ENCODE measurements around the gene TCP11L2.
"Not testable (repeated sequence)": the region's sequence is repeated elsewhere in the genome, so short reads cannot be mapped to it uniquely, and the experiment has no call there.

The TCP11L2 gene

DNA sequence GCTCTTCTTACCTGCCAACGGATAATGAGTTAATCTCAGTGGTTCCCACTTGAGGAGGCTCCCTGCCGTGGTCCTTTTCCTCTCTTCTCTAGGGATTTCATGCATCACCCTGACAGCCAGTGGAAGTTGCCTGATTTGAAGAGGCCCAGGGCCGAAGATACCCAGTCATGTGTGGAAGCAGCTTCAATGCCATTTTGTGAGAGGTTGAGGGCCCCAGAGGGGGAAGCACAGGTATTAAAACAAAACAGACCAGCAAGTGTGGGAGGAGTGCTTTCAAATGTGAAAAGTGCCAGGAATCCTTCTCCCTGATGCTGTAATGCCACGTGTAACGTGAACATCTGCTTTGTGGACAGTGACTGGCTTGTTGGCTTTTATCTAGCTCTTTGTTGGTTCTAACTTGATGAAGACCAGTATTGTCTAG, 1.5 kb downstream of the TCP11L2 start:
- Histone ChIP-seq H3K4me1 (ENCODE audit: control insufficient read depth in 1 of 2, insufficient read depth in 2 of 2, low read length in 2 of 2) (peaks cover 22 to 29% of the 10 kb centered on the region in 2 donors), H3K9me3 (ENCODE audit: control insufficient read depth in 1 of 2, low read length in 2 of 2) (no peaks in the 10 kb centered on the region), H3K27me3 (ENCODE audit: control insufficient read depth in 1 of 2, insufficient read depth in 2 of 2, low read length in 2 of 2) (no peaks in the 10 kb centered on the region), H3K27ac (ENCODE audit: low read depth, low read length) (no peak overlapping the region), H3K9ac (ENCODE audit: low read depth in 1 of 2, low read length in 2 of 2) (peak overlapping the region; percentile 7 to 84), H3K4me3 (ENCODE audit: low read depth in 1 of 2, low read length in 2 of 2) (peak overlapping the region; percentile 91 to 97), H3K36me3 (ENCODE audit: control insufficient read depth in 1 of 2, insufficient read depth in 2 of 2, low read length in 2 of 2) (no peaks in the 10 kb centered on the region)

GRCh38 chr12:106304797-106305196, 2.3 kb downstream of the TCP11L2 start:
- H3K9me3 ChIP-seq (ENCODE audit: control insufficient read depth in 1 of 2, low read length in 2 of 2), result no peaks in the 10 kb centered on the region
- no peak overlapping the region for H3K4me3 ChIP-seq (ENCODE audit: low read depth in 1 of 2, low read length in 2 of 2)
- H3K4me1 ChIP-seq (ENCODE audit: control insufficient read depth in 1 of 2, insufficient read depth in 2 of 2, low read length in 2 of 2), result peaks cover 22 to 29% of the 10 kb centered on the region in 2 donors
- no peak overlapping the region for H3K27ac ChIP-seq (ENCODE audit: low read depth, low read length)
- H3K36me3 ChIP-seq (ENCODE audit: control insufficient read depth in 1 of 2, insufficient read depth in 2 of 2, low read length in 2 of 2), result no peaks in the 10 kb centered on the region
- no peaks in the 10 kb centered on the region for H3K27me3 ChIP-seq (ENCODE audit: control insufficient read depth in 1 of 2, insufficient read depth in 2 of 2, low read length in 2 of 2)
- H3K9ac ChIP-seq (ENCODE audit: low read depth in 1 of 2, low read length in 2 of 2), result no peak overlapping the region

DNA sequence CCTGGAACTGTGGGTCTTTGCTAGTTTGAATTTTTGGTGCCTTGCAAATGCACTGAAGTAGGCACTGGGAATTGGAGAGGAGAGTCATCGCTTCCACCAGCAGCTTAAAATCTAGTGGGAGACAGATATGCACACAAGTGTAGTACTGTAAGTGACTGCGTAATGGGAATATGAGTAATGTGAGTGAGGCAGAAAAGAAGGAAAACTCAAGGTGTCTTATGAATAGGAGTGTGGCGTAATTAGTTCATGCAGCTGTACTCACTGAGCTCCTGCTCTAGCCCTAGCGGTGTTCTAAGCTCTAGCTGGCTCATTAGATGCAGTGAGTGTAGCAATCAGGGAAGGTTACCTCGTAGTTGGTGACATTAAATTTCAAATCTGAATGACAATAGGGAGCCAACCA, 2.8 kb downstream of the TCP11L2 start:
- no peaks in the 10 kb centered on the region for H3K36me3 ChIP-seq (ENCODE audit: control insufficient read depth in 1 of 2, insufficient read depth in 2 of 2, low read length in 2 of 2)
- H3K27ac ChIP-seq (ENCODE audit: low read depth, low read length), result no peak overlapping the region
- no peaks in the 10 kb centered on the region for H3K27me3 ChIP-seq (ENCODE audit: control insufficient read depth in 1 of 2, insufficient read depth in 2 of 2, low read length in 2 of 2)
- H3K4me3 ChIP-seq (ENCODE audit: low read depth in 1 of 2, low read length in 2 of 2), result no peak overlapping the region
- H3K9ac ChIP-seq (ENCODE audit: low read depth in 1 of 2, low read length in 2 of 2), result no peak overlapping the region
- H3K4me1 ChIP-seq (ENCODE audit: control insufficient read depth in 1 of 2, insufficient read depth in 2 of 2, low read length in 2 of 2), result peaks cover 22 to 29% of the 10 kb centered on the region in 2 donors
- H3K9me3 ChIP-seq (ENCODE audit: control insufficient read depth in 1 of 2, low read length in 2 of 2), result no peaks in the 10 kb centered on the region

GRCh38 chr12:106307181-106307580, 4.6 kb downstream of the TCP11L2 start:
- Histone ChIP-seq H3K9me3 (ENCODE audit: control insufficient read depth in 1 of 2, low read length in 2 of 2) (no peaks in the 10 kb centered on the region), H3K9ac (ENCODE audit: low read depth in 1 of 2, low read length in 2 of 2) (no peak overlapping the region), H3K27ac (ENCODE audit: low read depth, low read length) (no peak overlapping the region), H3K36me3 (ENCODE audit: control insufficient read depth in 1 of 2, insufficient read depth in 2 of 2, low read length in 2 of 2) (no peaks in the 10 kb centered on the region), H3K27me3 (ENCODE audit: control insufficient read depth in 1 of 2, insufficient read depth in 2 of 2, low read length in 2 of 2) (no peaks in the 10 kb centered on the region), H3K4me1 (ENCODE audit: control insufficient read depth in 1 of 2, insufficient read depth in 2 of 2, low read length in 2 of 2) (peaks cover 17 to 23% of the 10 kb centered on the region in 2 donors), H3K4me3 (ENCODE audit: low read depth in 1 of 2, low read length in 2 of 2) (no peak overlapping the region)

DNA sequence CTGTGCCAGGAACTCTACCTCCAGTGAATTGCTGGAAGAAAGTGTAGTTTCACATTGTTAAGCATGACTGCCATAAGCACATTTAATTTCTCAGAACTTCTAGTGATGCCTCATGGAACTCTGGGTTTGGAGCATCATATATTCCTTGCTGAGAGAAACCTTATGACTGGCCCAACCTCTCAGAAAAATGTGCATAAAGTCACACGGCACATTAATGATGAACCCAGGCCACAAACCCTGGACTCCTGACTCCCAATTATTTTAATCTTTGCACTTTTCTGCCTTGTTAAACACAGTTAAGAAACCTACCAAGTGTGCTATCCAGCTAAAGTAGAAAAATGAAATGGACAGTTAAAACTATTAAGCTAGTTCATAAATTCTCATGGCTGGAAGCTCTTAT, 5.6 kb downstream of the TCP11L2 start:
- Histone ChIP-seq H3K9ac (ENCODE audit: low read depth in 1 of 2, low read length in 2 of 2) (no peak overlapping the region), H3K27ac (ENCODE audit: low read depth, low read length) (no peak overlapping the region), H3K9me3 (ENCODE audit: control insufficient read depth in 1 of 2, low read length in 2 of 2) (no peaks in the 10 kb centered on the region), H3K4me1 (ENCODE audit: control insufficient read depth in 1 of 2, insufficient read depth in 2 of 2, low read length in 2 of 2) (peaks cover 17 to 23% of the 10 kb centered on the region in 2 donors), H3K27me3 (ENCODE audit: control insufficient read depth in 1 of 2, insufficient read depth in 2 of 2, low read length in 2 of 2) (no peaks in the 10 kb centered on the region), H3K36me3 (ENCODE audit: control insufficient read depth in 1 of 2, insufficient read depth in 2 of 2, low read length in 2 of 2) (no peaks in the 10 kb centered on the region), H3K4me3 (ENCODE audit: low read depth in 1 of 2, low read length in 2 of 2) (no peak overlapping the region)

- no peak overlapping the region for H3K4me3 ChIP-seq (ENCODE audit: low read depth in 1 of 2, low read length in 2 of 2)
- no peak overlapping the region for H3K27ac ChIP-seq (ENCODE audit: low read depth, low read length)
- no peaks in the 10 kb centered on the region for H3K9me3 ChIP-seq (ENCODE audit: control insufficient read depth in 1 of 2, low read length in 2 of 2)
- peaks cover 17 to 21% of the 10 kb centered on the region in 2 donors for H3K4me1 ChIP-seq (ENCODE audit: control insufficient read depth in 1 of 2, insufficient read depth in 2 of 2, low read length in 2 of 2)
- no peaks in the 10 kb centered on the region for H3K27me3 ChIP-seq (ENCODE audit: control insufficient read depth in 1 of 2, insufficient read depth in 2 of 2, low read length in 2 of 2)
- no peaks in the 10 kb centered on the region for H3K36me3 ChIP-seq (ENCODE audit: control insufficient read depth in 1 of 2, insufficient read depth in 2 of 2, low read length in 2 of 2)
- H3K9ac ChIP-seq (ENCODE audit: low read depth in 1 of 2, low read length in 2 of 2), result no peak overlapping the region
Observed at GRCh38 chr12:106308611-106309010, 6.1 kb downstream of the TCP11L2 start.

DNA sequence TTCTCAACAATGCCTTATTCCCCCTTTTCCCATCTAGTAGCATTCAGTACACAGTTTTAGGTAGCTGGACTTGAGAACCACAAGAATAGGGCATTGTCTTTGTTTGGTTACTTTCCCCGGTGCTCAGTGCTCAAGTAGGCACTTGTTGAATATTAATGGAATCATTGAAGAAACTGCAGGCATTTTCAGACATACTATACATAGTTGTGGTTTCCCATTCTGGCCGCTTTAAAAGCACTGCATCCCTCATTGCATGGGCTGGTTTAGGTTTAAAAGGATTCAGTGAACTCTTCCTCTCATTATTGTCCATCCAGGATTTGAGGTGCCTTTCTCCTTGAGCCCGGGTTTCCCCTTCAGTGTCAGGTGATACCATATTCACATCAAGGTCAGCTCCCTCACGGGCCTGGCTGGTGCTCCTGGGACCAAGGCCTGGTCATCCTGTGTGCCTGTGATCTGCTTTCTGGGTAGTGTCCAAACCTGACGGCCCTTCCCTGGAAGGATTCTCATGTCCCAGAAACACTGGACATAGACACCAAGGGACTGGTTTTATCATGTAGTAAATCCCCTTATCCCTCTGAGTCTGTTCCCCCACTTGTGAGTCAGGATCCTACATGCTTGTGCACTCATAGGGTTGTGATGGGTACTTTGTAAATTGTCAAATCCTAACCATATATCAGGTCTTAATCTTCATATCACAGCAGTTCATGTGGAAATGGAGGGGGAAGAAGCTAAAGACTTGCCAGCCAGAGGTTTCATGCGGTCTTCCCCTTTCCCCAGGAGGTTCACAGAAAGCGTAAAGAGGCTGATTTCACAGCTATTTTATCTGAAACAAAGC, 7.4 kb downstream of the TCP11L2 start:
- Histone ChIP-seq H3K4me1 (ENCODE audit: control insufficient read depth in 1 of 2, insufficient read depth in 2 of 2, low read length in 2 of 2) (peaks cover 11 to 13% of the 10 kb centered on the region in 2 donors), H3K27ac (ENCODE audit: low read depth, low read length) (no peak overlapping the region), H3K4me3 (ENCODE audit: low read depth in 1 of 2, low read length in 2 of 2) (no peak overlapping the region), H3K9me3 (ENCODE audit: control insufficient read depth in 1 of 2, low read length in 2 of 2) (no peaks in the 10 kb centered on the region), H3K9ac (ENCODE audit: low read depth in 1 of 2, low read length in 2 of 2) (no peak overlapping the region), H3K27me3 (ENCODE audit: control insufficient read depth in 1 of 2, insufficient read depth in 2 of 2, low read length in 2 of 2) (no peaks in the 10 kb centered on the region), H3K36me3 (ENCODE audit: control insufficient read depth in 1 of 2, insufficient read depth in 2 of 2, low read length in 2 of 2) (peaks cover 0 to 6% of the 10 kb centered on the region in 2 donors)

- Histone ChIP-seq H3K27me3 (ENCODE audit: control insufficient read depth in 1 of 2, insufficient read depth in 2 of 2, low read length in 2 of 2) (no peaks in the 10 kb centered on the region), H3K27ac (ENCODE audit: low read depth, low read length) (no peak overlapping the region), H3K9me3 (ENCODE audit: control insufficient read depth in 1 of 2, low read length in 2 of 2) (no peaks in the 10 kb centered on the region), H3K36me3 (ENCODE audit: control insufficient read depth in 1 of 2, insufficient read depth in 2 of 2, low read length in 2 of 2) (peaks cover 0 to 10% of the 10 kb centered on the region in 2 donors), H3K9ac (ENCODE audit: low read depth in 1 of 2, low read length in 2 of 2) (no peak overlapping the region), H3K4me3 (ENCODE audit: low read depth in 1 of 2, low read length in 2 of 2) (no peak overlapping the region), H3K4me1 (ENCODE audit: control insufficient read depth in 1 of 2, insufficient read depth in 2 of 2, low read length in 2 of 2) (peaks cover 11 to 13% of the 10 kb centered on the region in 2 donors)
Observed at GRCh38 chr12:106310687-106311086, 8.2 kb downstream of the TCP11L2 start.

DNA sequence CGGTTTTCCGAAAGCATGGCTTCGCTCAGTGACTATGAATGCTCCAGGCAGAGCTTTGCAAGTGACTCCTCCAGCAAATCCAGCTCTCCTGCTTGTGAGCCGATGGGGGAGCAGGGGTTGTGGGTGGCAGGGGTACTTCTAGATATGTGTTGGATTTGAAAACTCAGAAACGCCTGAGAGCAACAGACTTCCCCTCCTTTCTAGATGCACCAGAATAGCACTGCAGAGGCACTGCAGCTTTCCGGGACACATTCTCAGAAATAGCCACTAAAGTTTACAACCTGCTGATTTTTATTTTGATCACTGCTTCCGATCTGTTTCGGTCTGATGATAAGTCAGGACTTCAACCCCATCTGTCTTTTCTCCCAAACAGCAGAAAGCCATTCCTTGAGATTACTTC, 8.6 kb downstream of the TCP11L2 start:
- H3K4me1 ChIP-seq (ENCODE audit: control insufficient read depth in 1 of 2, insufficient read depth in 2 of 2, low read length in 2 of 2), result peaks cover 11 to 13% of the 10 kb centered on the region in 2 donors
- H3K4me3 ChIP-seq (ENCODE audit: low read depth in 1 of 2, low read length in 2 of 2), result no peak overlapping the region
- no peaks in the 10 kb centered on the region for H3K27me3 ChIP-seq (ENCODE audit: control insufficient read depth in 1 of 2, insufficient read depth in 2 of 2, low read length in 2 of 2)
- peaks cover 0 to 14% of the 10 kb centered on the region in 2 donors for H3K36me3 ChIP-seq (ENCODE audit: control insufficient read depth in 1 of 2, insufficient read depth in 2 of 2, low read length in 2 of 2)
- H3K27ac ChIP-seq (ENCODE audit: low read depth, low read length), result no peak overlapping the region
- H3K9ac ChIP-seq (ENCODE audit: low read depth in 1 of 2, low read length in 2 of 2), result no peak overlapping the region
- H3K9me3 ChIP-seq (ENCODE audit: control insufficient read depth in 1 of 2, low read length in 2 of 2), result no peaks in the 10 kb centered on the region

GRCh38 chr12:106313413-106313812, 10.9 kb downstream of the TCP11L2 start:
- H3K27ac ChIP-seq (ENCODE audit: low read depth, low read length); H3K4me3 ChIP-seq (ENCODE audit: low read depth in 1 of 2, low read length in 2 of 2); H3K4me1 ChIP-seq (ENCODE audit: control insufficient read depth in 1 of 2, insufficient read depth in 2 of 2, low read length in 2 of 2); H3K9ac ChIP-seq (ENCODE audit: low read depth in 1 of 2, low read length in 2 of 2); H3K9me3 ChIP-seq (ENCODE audit: control insufficient read depth in 1 of 2, low read length in 2 of 2); H3K27me3 ChIP-seq (ENCODE audit: control insufficient read depth in 1 of 2, insufficient read depth in 2 of 2, low read length in 2 of 2): not testable (repeated sequence)
- H3K36me3 ChIP-seq (ENCODE audit: control insufficient read depth in 1 of 2, insufficient read depth in 2 of 2, low read length in 2 of 2), result peaks cover 0 to 23% of the 10 kb centered on the region in 2 donors

All from duodenal mucosa (tissue), 2 donors.